ENCODE data around the gene TDRD5. TPM values are rescaled to one million over a fixed set of nuclear protein-coding genes. Genes with fewer than 3 reads are reported as not detected.

The TDRD5 gene
- total RNA-seq, 1 donor from 2014 or later = 0.12 TPM

- H3K9me3 Mint-ChIP-seq (ENCODE audit: low read depth) = no peaks in the 10 kb centered on the region
- peaks cover 11% of the 10 kb centered on the region for H3K27me3 Mint-ChIP-seq
- DNase-seq (ENCODE audit: low spot score, unreplicated experiment) = no peak
- TF ChIP-seq, protein P1, sequence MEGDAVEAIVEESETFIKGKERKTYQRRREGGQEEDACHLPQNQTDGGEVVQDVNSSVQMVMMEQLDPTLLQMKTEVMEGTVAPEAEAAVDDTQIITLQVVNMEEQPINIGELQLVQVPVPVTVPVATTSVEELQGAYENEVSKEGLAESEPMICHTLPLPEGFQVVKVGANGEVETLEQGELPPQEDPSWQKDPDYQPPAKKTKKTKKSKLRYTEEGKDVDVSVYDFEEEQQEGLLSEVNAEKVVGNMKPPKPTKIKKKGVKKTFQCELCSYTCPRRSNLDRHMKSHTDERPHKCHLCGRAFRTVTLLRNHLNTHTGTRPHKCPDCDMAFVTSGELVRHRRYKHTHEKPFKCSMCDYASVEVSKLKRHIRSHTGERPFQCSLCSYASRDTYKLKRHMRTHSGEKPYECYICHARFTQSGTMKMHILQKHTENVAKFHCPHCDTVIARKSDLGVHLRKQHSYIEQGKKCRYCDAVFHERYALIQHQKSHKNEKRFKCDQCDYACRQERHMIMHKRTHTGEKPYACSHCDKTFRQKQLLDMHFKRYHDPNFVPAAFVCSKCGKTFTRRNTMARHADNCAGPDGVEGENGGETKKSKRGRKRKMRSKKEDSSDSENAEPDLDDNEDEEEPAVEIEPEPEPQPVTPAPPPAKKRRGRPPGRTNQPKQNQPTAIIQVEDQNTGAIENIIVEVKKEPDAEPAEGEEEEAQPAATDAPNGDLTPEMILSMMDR (IDR thresholded peaks at IDR 0.05; ENCODE audit: unreplicated experiment) = no peak
- no peak overlapping the region for H3K4me3 Mint-ChIP-seq (ENCODE audit: low read depth)
- peaks cover 10% of the 10 kb centered on the region for H3K4me1 Mint-ChIP-seq (ENCODE audit: low read depth)
- H3K36me3 Mint-ChIP-seq (ENCODE audit: insufficient read depth) = no peaks in the 10 kb centered on the region
- H3K27ac Mint-ChIP-seq = no peak overlapping the region
Measured at GRCh38 chr1:179549368-179549700, 42.3 kb upstream of the TDRD5 start.

- TF ChIP-seq, protein P1 (IDR thresholded peaks at IDR 0.05; ENCODE audit: unreplicated experiment) = no peak
- Mint-ChIP-seq H3K27ac (no peak overlapping the region), H3K4me3 (ENCODE audit: low read depth) (no peak overlapping the region), H3K4me1 (ENCODE audit: low read depth) (peaks cover 7% of the 10 kb centered on the region), H3K9me3 (ENCODE audit: low read depth) (no peaks in the 10 kb centered on the region), H3K36me3 (ENCODE audit: insufficient read depth) (no peaks in the 10 kb centered on the region), H3K27me3 (peaks cover 11% of the 10 kb centered on the region)
- DNase-seq (ENCODE audit: low spot score, unreplicated experiment) = no peak
Measured at GRCh38 chr1:179550746-179551682, 40.6 kb upstream of the TDRD5 start.

- H3K27me3 Mint-ChIP-seq = peaks cover 11% of the 10 kb centered on the region
Measured at GRCh38 chr1:179554427-179554826, 37.2 kb upstream of the TDRD5 start.

GRCh38 chr1:179558078-179558477 lies 33.6 kb upstream of the TDRD5 start:
- no peak overlapping the region for H3K4me3 Mint-ChIP-seq (ENCODE audit: low read depth)

More at GRCh38 chr1:179554427-179554826, 37.2 kb upstream of the TDRD5 start:
- H3K36me3 Mint-ChIP-seq (ENCODE audit: insufficient read depth) = no peaks in the 10 kb centered on the region
- H3K4me1 Mint-ChIP-seq (ENCODE audit: low read depth) = peaks cover 6% of the 10 kb centered on the region
- TF ChIP-seq, protein P1 (IDR thresholded peaks at IDR 0.05; ENCODE audit: unreplicated experiment) = peak; percentile 14
- H3K4me3 Mint-ChIP-seq (ENCODE audit: low read depth) = no peak overlapping the region
- no peaks in the 10 kb centered on the region for H3K9me3 Mint-ChIP-seq (ENCODE audit: low read depth)
- H3K27ac Mint-ChIP-seq = no peak overlapping the region
- DNase-seq (ENCODE audit: low spot score, unreplicated experiment) = no peak

GRCh38 chr1:179575497-179576314 lies 15.9 kb upstream of the TDRD5 start, which contains the start of gene NPHS2:
Gene NPHS2 (minus strand): TSS chr1:179575948. CDS start chr1:179575864, 84 bp downstream.
- no peaks in the 10 kb centered on the region for H3K36me3 Mint-ChIP-seq (ENCODE audit: insufficient read depth)
- peaks cover 3% of the 10 kb centered on the region for H3K4me1 Mint-ChIP-seq (ENCODE audit: low read depth)
- peak within 1 kb of the TSS; percentile 60 for H3K4me3 Mint-ChIP-seq (ENCODE audit: low read depth)
- H3K9me3 Mint-ChIP-seq (ENCODE audit: low read depth) = peaks cover 1% of the 10 kb centered on the region
- DNase-seq (ENCODE audit: low spot score, unreplicated experiment) = no peak
- TF ChIP-seq, protein P1 (IDR thresholded peaks at IDR 0.05; ENCODE audit: unreplicated experiment) = no peak
- H3K27ac Mint-ChIP-seq = no peak within 1 kb of the TSS
- peaks cover 57% of the 10 kb centered on the region for H3K27me3 Mint-ChIP-seq

More at GRCh38 chr1:179558078-179558477, 33.6 kb upstream of the TDRD5 start:
- Mint-ChIP-seq H3K9me3 (ENCODE audit: low read depth) (no peaks in the 10 kb centered on the region), H3K4me1 (ENCODE audit: low read depth) (peaks cover 4% of the 10 kb centered on the region), H3K27me3 (no peaks in the 10 kb centered on the region), H3K36me3 (ENCODE audit: insufficient read depth) (no peaks in the 10 kb centered on the region), H3K27ac (no peak overlapping the region)
- no peak for DNase-seq (ENCODE audit: low spot score, unreplicated experiment)
- TF ChIP-seq, protein P1 (IDR thresholded peaks at IDR 0.05; ENCODE audit: unreplicated experiment) = no peak
